Fibroblast of lung (primary cell): Measurements from ENCODE around the gene EMP3.

ENCODE experiments used
- CTCF ChIP-seq, 2 donors: IDR thresholded peaks in 1 of 2; conservative IDR thresholded peaks in 1 of 2; 1 replicate in 1 of 2; 2 replicates in 1 of 2; pipeline ENCODE4 v1.5.1; 2011 to 2012; ENCODE audit warnings: low read length in 2 of 2, control low read depth in 1 of 2, inconsistent platforms in 1 of 2, low read depth in 1 of 2, mild to moderate bottlenecking in 1 of 2
- EZH2 ChIP-seq: IDR thresholded peaks from 2 replicates; pipeline ENCODE4 v1.5.1; 2012; ENCODE audit warnings: low read length, control low read depth, mild to moderate bottlenecking; ENCODE audit errors: missing control alignments

DNA sequence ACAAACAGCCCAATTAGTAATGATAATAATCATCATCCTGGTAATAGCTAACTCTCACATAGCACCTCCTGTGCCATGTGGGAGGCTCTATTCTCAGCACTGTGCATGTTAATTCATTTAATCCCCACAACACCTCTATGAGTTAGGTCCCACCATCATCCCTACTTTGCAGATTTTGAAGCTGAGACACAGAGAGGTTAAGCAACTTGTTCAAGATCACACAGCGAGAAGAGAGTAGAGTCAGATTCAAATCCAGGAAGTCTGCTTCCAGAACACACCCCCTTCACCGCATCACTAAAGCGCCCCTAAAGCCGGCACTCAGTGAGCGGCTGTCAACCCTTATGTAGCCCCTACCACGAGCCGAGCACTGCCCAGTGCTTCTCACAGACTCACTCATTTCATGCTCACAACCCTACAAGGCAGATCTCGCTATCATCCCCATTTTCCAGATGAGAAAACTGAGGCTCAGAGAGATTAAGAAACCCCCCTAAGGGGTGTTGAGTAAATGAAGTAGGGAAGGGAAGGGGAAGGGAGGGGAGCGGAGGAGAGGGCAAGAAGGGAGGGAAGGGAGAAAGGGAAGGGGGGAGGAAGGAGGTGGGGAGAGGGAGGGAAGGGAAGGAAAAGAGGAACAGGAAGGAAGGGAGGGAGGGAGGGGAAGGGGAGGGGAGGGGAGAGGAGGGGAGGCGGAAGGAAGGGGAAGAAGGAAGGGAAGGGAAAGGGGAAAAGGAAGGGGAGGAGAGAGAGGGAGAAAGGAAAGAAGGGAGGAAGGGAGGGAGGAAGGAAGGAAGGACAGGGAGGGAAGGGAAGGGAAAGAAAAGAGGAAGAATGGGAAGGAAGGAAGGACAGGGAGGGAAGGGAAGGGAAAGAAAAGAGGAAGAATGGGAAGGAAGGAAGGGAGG, 16.4 kb downstream of the EMP3 start:
- TF ChIP-seq CTCF (conservative IDR thresholded peaks at IDR 0.05 in 1 of 2, IDR thresholded peaks at IDR 0.05 in 1 of 2; ENCODE audit: low read depth in 1 of 2, low read length in 2 of 2) (no peak), EZH2 (no peak)
